ENCODE results near the gene MTM1. TPM values are rescaled to one million over a fixed set of nuclear protein-coding genes. Genes with fewer than 3 reads are reported as not detected.

The MTM1 gene
- polyA plus RNA-seq, 2 of the 4 experiments (the other 2 are of a cell fraction) = 8.5 to 9.0 TPM

DNA sequence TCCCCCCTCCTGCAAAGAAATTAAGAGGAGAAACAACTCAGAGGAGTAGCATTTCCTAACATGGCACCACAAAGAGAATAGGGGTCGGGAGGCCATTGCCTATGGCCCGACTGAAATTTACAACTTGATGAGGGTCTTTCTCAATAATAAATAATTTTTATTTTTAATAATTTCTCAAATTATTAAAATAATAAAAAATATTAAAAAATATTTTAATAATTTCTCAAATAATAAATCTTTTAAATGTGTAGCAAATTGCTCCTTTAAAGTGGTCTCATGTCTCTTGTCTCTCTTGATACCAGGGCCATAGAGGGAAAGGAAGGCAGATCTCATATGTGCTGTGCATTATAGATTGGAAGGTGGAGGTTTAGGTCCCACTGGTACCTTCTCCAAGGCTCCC, 75.5 kb downstream of the MTM1 start:
- no peak overlapping the region for H3K27ac ChIP-seq
- 92% methylated on average over 2 of the region's 2 CpGs for WGBS (ENCODE audit: missing lambda C conversion rate)
- ChIA-PET CTCF (interaction anchor here (0.7 to 1.3 kb wide), 2 partner anchors 11 to 695 kb away, joined by 3 read pairs; no protein-coding TSS in a partner anchor), POLR2A (no interaction called here)
- no peak for TF ChIP-seq NFE2L2 (conservative IDR thresholded peaks at IDR 0.05; ENCODE audit: low read length)
- no peak for TF ChIP-seq NR3C1 (IDR thresholded peaks at IDR 0.05)
- no peak for TF ChIP-seq KDM1A (IDR thresholded peaks at IDR 0.05; ENCODE audit: low read depth)
- TF ChIP-seq EP300 (IDR thresholded peaks at IDR 0.05) = no peak
- TF ChIP-seq BHLHE40 (IDR thresholded peaks at IDR 0.05; ENCODE audit: low read depth, low read length) = no peak
- no peak for TF ChIP-seq FOSB (CRISPR knock-in tag; IDR thresholded peaks at IDR 0.05)
- TF ChIP-seq, protein P1, sequence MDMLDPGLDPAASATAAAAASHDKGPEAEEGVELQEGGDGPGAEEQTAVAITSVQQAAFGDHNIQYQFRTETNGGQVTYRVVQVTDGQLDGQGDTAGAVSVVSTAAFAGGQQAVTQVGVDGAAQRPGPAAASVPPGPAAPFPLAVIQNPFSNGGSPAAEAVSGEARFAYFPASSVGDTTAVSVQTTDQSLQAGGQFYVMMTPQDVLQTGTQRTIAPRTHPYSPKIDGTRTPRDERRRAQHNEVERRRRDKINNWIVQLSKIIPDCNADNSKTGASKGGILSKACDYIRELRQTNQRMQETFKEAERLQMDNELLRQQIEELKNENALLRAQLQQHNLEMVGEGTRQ (IDR thresholded peaks at IDR 0.05) = no peak
- TF ChIP-seq, protein P2, sequence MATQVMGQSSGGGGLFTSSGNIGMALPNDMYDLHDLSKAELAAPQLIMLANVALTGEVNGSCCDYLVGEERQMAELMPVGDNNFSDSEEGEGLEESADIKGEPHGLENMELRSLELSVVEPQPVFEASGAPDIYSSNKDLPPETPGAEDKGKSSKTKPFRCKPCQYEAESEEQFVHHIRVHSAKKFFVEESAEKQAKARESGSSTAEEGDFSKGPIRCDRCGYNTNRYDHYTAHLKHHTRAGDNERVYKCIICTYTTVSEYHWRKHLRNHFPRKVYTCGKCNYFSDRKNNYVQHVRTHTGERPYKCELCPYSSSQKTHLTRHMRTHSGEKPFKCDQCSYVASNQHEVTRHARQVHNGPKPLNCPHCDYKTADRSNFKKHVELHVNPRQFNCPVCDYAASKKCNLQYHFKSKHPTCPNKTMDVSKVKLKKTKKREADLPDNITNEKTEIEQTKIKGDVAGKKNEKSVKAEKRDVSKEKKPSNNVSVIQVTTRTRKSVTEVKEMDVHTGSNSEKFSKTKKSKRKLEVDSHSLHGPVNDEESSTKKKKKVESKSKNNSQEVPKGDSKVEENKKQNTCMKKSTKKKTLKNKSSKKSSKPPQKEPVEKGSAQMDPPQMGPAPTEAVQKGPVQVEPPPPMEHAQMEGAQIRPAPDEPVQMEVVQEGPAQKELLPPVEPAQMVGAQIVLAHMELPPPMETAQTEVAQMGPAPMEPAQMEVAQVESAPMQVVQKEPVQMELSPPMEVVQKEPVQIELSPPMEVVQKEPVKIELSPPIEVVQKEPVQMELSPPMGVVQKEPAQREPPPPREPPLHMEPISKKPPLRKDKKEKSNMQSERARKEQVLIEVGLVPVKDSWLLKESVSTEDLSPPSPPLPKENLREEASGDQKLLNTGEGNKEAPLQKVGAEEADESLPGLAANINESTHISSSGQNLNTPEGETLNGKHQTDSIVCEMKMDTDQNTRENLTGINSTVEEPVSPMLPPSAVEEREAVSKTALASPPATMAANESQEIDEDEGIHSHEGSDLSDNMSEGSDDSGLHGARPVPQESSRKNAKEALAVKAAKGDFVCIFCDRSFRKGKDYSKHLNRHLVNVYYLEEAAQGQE (IDR thresholded peaks at IDR 0.05) = no peak
- no peak for TF ChIP-seq MAFK (IDR thresholded peaks at IDR 0.05; ENCODE audit: partially characterized antibody)
- TF ChIP-seq, protein P3, sequence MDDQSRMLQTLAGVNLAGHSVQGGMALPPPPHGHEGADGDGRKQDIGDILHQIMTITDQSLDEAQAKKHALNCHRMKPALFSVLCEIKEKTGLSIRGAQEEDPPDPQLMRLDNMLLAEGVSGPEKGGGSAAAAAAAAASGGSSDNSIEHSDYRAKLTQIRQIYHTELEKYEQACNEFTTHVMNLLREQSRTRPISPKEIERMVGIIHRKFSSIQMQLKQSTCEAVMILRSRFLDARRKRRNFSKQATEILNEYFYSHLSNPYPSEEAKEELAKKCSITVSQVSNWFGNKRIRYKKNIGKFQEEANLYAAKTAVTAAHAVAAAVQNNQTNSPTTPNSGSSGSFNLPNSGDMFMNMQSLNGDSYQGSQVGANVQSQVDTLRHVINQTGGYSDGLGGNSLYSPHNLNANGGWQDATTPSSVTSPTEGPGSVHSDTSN (IDR thresholded peaks at IDR 0.05) = no peak
- no peak for TF ChIP-seq FOSL2 (IDR thresholded peaks at IDR 0.05)
- TF ChIP-seq FOSL2 (CRISPR knock-in tag; IDR thresholded peaks at IDR 0.05) = no peak
- no peak for TF ChIP-seq HDAC2 (IDR thresholded peaks at IDR 0.05)
- TF ChIP-seq PHF8 (IDR thresholded peaks at IDR 0.05; ENCODE audit: borderline replicate concordance, low read depth) = no peak
- no peak for TF ChIP-seq EHF (CRISPR knock-in tag; IDR thresholded peaks at IDR 0.05)
- TF ChIP-seq EHMT2 (IDR thresholded peaks at IDR 0.05; ENCODE audit: low read depth) = no peak
- no peak for TF ChIP-seq POLR2A (IDR thresholded peaks at IDR 0.05; ENCODE audit: low read length)
- TF ChIP-seq MYC (IDR thresholded peaks at IDR 0.05; ENCODE audit: borderline replicate concordance, low read length) = no peak
- H3K4me1 ChIP-seq = no peaks in the 10 kb centered on the region; the same call in 2 of the 3 replicates
- ATAC-seq (no peak), DNase-seq (ENCODE audit: low read depth in 1 of 2, low spot score in 1 of 2) (no peak), FAIRE-seq (no peak)
- no peak overlapping the region for H3K4me3 ChIP-seq
- H3K4me2 ChIP-seq = no peak overlapping the region
- no peaks in the 10 kb centered on the region for H3K9me3 ChIP-seq

DNA sequence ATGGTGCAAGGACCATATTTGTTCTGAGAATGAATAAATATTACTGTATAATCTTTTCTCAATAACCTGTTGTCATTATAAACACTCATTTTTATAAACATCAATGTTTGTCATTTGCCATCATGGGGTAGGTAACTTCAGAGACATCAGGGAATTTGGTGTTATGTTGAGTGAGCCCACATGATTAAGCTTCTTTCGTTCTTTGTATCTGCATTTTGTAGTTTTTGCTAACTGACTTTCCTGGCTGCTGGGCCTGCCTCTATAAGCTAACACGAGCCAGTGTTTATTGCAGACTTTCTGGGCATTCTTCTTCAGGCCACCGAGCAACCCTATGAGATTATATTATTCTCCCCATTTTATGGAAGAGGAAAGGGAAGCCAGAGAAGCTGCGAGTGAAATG, 76.0 kb downstream of the MTM1 start:
- POLR2A ChIA-PET = no interaction called here
- DNase-seq (ENCODE audit: low read depth in 1 of 2, low spot score in 1 of 2) (no peak), FAIRE-seq (no peak), ATAC-seq (no peak)
- H3K4me2 ChIP-seq = no peak overlapping the region
- no peak overlapping the region for H3K4me3 ChIP-seq
- H3K9me3 ChIP-seq = no peaks in the 10 kb centered on the region
- CTCF ChIA-PET = interaction anchor here (1.1 to 1.3 kb wide), 2 partner anchors 11 to 160 kb away, joined by 3 read pairs; no protein-coding TSS in a partner anchor
- TF ChIP-seq CBX2 (IDR thresholded peaks at IDR 0.05; ENCODE audit: borderline replicate concordance, low read depth) (no peak), EHF (CRISPR knock-in tag; IDR thresholded peaks at IDR 0.05) (no peak), HEYL (CRISPR knock-in tag; IDR thresholded peaks at IDR 0.05) (no peak), ZSCAN20 (CRISPR knock-in tag; IDR thresholded peaks at IDR 0.05) (no peak), JUN (IDR thresholded peaks at IDR 0.05) (no peak), RAD21 (conservative IDR thresholded peaks at IDR 0.05 in 1 of 2, IDR thresholded peaks at IDR 0.05 in 1 of 2) (no peak), BHLHE40 (IDR thresholded peaks at IDR 0.05; ENCODE audit: low read depth, low read length) (no peak), MAFK (IDR thresholded peaks at IDR 0.05; ENCODE audit: partially characterized antibody) (no peak), KDM5A (IDR thresholded peaks at IDR 0.05) (no peak), GATA3 (IDR thresholded peaks at IDR 0.05; ENCODE audit: borderline replicate concordance) (no peak), ZC3H11A (IDR thresholded peaks at IDR 0.05) (no peak)
- TF ChIP-seq, protein P1 (IDR thresholded peaks at IDR 0.05) = no peak
- WGBS (ENCODE audit: missing lambda C conversion rate) = 88% methylated on average over 4 of the region's 4 CpGs
- no peak overlapping the region for H3K27ac ChIP-seq
- peaks cover 3% of the 10 kb centered on the region; the same call in 1 of the 3 replicates for H3K4me1 ChIP-seq

Data from A549 (cell line).